ENCODE data around the gene TRIP12. TPM values are rescaled to one million over a fixed set of nuclear protein-coding genes. Genes with fewer than 3 reads are reported as not detected.
"Not testable (repeated sequence)": the region's sequence is repeated elsewhere in the genome, so short reads cannot be mapped to it uniquely, and the experiment has no call there.

Gene TRIP12
- total and polyA plus RNA-seq, 2 experiments from 2014 or later: 21.5 to 133 TPM

DNA sequence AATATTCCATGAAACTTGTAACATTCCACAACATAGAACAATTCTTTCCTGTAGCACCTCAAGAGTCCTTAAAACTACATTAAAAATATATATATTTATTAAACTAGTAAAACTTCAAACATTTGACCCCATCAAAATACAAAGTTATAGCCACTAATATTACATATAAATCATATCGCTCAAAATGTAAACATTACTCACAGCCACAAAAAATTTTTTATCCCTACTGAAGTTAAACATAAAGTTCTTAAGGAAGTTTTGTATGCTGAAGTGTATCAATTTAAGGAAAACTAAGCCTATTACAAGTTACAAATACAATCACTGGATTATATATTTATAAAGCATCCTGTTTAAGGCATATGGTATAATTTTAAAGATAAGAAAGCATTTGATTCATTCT, 127.2 kb downstream of the TRIP12 start:
- Mint-ChIP-seq H3K9me3 (no peaks in the 10 kb centered on the region), H3K4me1 (no peaks in the 10 kb centered on the region), H3K36me3 (ENCODE audit: low read depth) (peaks cover 68% of the 10 kb centered on the region), H3K27me3 (ENCODE audit: insufficient read depth, low read depth, poor library complexity) (peaks cover 2% of the 10 kb centered on the region), H3K27ac (no peak overlapping the region), H3K4me3 (no peak overlapping the region)
- H4K20me1 ChIP-seq (replicated peaks; ENCODE audit: insufficient read depth): no peaks in the 10 kb centered on the region
- H3K9me2 ChIP-seq (ENCODE audit: insufficient read depth): no peaks in the 10 kb centered on the region
- no peak overlapping the region for H3K27ac ChIP-seq (ENCODE audit: low read depth)
- ATAC-seq (no peak), DNase-seq (ENCODE audit: low spot score) (no peak)
- H3F3A ChIP-seq (replicated peaks; ENCODE audit: low read depth): no peaks in the 10 kb centered on the region
- H3K4me3 ChIP-seq: no peak overlapping the region
- H3K4me2 ChIP-seq: no peak overlapping the region
- peaks cover 39% of the 10 kb centered on the region; the same call in 1 of the 2 replicates for H3K36me3 ChIP-seq (ENCODE audit: insufficient read depth)
- H3K79me2 ChIP-seq (replicated peaks; ENCODE audit: insufficient read depth): no peaks in the 10 kb centered on the region
- no peak overlapping the region for H2AFZ ChIP-seq
- no peaks in the 10 kb centered on the region for H3K4me1 ChIP-seq (ENCODE audit: insufficient read depth)
- no peak for TF ChIP-seq ZNF331 (CRISPR knock-in tag; IDR thresholded peaks at IDR 0.05; ENCODE audit: low read depth)
- no peaks in the 10 kb centered on the region for H3K27me3 ChIP-seq (ENCODE audit: insufficient read depth)

DNA sequence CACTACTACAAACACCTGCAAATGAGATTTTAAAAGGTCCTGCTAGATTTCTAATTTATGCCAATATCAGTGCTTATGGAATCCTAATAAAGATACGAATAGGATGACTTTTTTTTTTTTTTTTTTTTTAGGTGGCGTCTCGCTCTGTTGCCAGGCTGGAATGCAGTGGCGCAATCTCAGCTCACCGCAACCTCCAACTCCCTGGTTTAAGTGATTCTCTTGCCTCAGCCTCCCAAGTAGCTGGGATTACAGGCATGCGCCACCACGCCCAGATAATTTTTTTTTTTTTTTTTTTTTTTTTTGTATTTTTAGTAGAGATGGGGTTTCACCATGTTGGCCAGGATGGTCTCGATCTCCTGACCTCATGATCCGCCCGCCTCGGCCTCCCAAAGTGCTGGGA, 135.5 kb downstream of the TRIP12 start:
- H3K4me3 Mint-ChIP-seq; H2AFZ ChIP-seq; H3K4me2 ChIP-seq; H3K9me2 ChIP-seq (ENCODE audit: insufficient read depth); H3K4me3 ChIP-seq; H3F3A ChIP-seq (replicated peaks; ENCODE audit: low read depth); H3K27me3 Mint-ChIP-seq (ENCODE audit: insufficient read depth, low read depth, poor library complexity); H3K79me2 ChIP-seq (replicated peaks; ENCODE audit: insufficient read depth); H3K27ac Mint-ChIP-seq; H3K4me1 ChIP-seq (ENCODE audit: insufficient read depth); H4K20me1 ChIP-seq (replicated peaks; ENCODE audit: insufficient read depth); H3K27ac ChIP-seq (ENCODE audit: low read depth); ATAC-seq; DNase-seq (ENCODE audit: low spot score); H3K27me3 ChIP-seq (ENCODE audit: insufficient read depth); H3K9me3 Mint-ChIP-seq: not testable (repeated sequence)
- Mint-ChIP-seq H3K4me1 (peaks cover 12% of the 10 kb centered on the region), H3K36me3 (ENCODE audit: low read depth) (peaks cover 48% of the 10 kb centered on the region)
- peaks cover 31% of the 10 kb centered on the region for H3K36me3 ChIP-seq (ENCODE audit: insufficient read depth)

DNA sequence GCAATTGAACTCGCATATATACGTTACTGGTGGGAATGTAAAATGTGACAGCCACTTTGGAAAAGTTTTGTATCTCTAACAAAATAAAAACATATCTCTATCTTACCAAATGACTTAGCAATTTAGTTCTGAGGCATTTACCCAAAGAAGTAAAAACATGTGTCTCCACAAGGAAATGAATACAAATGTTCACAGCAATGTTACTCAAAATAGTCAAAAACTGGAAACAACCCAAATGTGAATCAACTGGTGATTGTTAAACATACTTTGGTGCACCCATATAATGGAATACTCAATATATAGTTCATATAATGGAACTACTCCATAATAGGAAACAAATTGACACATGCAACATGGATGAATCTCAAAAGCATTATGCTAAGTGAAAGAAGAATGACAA, 137.0 kb downstream of the TRIP12 start:
- Histone ChIP-seq H3K36me3 (ENCODE audit: insufficient read depth) (peaks cover 21% of the 10 kb centered on the region), H3K27me3 (ENCODE audit: insufficient read depth) (no peaks in the 10 kb centered on the region), H3K4me2 (no peak overlapping the region), H2AFZ (no peak overlapping the region), H3K9me2 (ENCODE audit: insufficient read depth) (no peaks in the 10 kb centered on the region), H3K4me1 (ENCODE audit: insufficient read depth) (peaks cover 10% of the 10 kb centered on the region; the same call in 1 of the 2 replicates), H3K27ac (ENCODE audit: low read depth) (no peak overlapping the region), H3K4me3 (no peak overlapping the region), H4K20me1 (replicated peaks; ENCODE audit: insufficient read depth) (no peaks in the 10 kb centered on the region), H3F3A (replicated peaks; ENCODE audit: low read depth) (no peaks in the 10 kb centered on the region; the same call in 1 of the 2 replicates), H3K79me2 (replicated peaks; ENCODE audit: insufficient read depth) (no peaks in the 10 kb centered on the region)
- H3K4me3 Mint-ChIP-seq: no peak overlapping the region
- H3K27me3 Mint-ChIP-seq (ENCODE audit: insufficient read depth, low read depth, poor library complexity): no peaks in the 10 kb centered on the region
- H3K9me3 Mint-ChIP-seq: no peaks in the 10 kb centered on the region; the same call in 2 of the 3 replicates
- H3K27ac Mint-ChIP-seq: no peak overlapping the region
- peaks cover 26% of the 10 kb centered on the region for H3K4me1 Mint-ChIP-seq
- DNase-seq (ENCODE audit: low spot score) (no peak), ATAC-seq (no peak)
- H3K36me3 Mint-ChIP-seq (ENCODE audit: low read depth): peaks cover 49% of the 10 kb centered on the region
- TF ChIP-seq, protein P1, sequence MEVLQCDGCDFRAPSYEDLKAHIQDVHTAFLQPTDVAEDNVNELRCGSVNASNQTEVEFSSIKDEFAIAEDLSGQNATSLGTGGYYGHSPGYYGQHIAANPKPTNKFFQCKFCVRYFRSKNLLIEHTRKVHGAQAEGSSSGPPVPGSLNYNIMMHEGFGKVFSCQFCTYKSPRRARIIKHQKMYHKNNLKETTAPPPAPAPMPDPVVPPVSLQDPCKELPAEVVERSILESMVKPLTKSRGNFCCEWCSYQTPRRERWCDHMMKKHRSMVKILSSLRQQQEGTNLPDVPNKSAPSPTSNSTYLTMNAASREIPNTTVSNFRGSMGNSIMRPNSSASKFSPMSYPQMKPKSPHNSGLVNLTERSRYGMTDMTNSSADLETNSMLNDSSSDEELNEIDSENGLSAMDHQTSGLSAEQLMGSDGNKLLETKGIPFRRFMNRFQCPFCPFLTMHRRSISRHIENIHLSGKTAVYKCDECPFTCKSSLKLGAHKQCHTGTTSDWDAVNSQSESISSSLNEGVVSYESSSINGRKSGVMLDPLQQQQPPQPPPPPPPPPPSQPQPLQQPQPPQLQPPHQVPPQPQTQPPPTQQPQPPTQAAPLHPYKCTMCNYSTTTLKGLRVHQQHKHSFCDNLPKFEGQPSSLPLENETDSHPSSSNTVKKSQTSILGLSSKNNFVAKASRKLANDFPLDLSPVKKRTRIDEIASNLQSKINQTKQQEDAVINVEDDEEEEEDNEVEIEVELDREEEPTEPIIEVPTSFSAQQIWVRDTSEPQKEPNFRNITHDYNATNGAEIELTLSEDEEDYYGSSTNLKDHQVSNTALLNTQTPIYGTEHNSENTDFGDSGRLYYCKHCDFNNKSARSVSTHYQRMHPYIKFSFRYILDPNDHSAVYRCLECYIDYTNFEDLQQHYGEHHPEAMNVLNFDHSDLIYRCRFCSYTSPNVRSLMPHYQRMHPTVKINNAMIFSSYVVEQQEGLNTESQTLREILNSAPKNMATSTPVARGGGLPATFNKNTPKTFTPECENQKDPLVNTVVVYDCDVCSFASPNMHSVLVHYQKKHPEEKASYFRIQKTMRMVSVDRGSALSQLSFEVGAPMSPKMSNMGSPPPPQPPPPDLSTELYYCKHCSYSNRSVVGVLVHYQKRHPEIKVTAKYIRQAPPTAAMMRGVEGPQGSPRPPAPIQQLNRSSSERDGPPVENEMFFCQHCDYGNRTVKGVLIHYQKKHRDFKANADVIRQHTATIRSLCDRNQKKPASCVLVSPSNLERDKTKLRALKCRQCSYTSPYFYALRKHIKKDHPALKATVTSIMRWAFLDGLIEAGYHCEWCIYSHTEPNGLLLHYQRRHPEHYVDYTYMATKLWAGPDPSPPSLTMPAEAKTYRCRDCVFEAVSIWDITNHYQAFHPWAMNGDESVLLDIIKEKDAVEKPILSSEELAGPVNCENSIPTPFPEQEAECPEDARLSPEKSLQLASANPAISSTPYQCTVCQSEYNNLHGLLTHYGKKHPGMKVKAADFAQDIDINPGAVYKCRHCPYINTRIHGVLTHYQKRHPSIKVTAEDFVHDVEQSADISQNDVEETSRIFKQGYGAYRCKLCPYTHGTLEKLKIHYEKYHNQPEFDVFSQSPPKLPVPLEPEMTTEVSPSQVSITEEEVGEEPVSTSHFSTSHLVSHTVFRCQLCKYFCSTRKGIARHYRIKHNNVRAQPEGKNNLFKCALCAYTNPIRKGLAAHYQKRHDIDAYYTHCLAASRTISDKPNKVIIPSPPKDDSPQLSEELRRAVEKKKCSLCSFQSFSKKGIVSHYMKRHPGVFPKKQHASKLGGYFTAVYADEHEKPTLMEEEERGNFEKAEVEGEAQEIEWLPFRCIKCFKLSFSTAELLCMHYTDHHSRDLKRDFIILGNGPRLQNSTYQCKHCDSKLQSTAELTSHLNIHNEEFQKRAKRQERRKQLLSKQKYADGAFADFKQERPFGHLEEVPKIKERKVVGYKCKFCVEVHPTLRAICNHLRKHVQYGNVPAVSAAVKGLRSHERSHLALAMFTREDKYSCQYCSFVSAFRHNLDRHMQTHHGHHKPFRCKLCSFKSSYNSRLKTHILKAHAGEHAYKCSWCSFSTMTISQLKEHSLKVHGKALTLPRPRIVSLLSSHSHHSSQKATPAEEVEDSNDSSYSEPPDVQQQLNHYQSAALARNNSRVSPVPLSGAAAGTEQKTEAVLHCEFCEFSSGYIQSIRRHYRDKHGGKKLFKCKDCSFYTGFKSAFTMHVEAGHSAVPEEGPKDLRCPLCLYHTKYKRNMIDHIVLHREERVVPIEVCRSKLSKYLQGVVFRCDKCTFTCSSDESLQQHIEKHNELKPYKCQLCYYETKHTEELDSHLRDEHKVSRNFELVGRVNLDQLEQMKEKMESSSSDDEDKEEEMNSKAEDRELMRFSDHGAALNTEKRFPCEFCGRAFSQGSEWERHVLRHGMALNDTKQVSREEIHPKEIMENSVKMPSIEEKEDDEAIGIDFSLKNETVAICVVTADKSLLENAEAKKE (CRISPR knock-in tag; IDR thresholded peaks at IDR 0.05): no peak
- TF ChIP-seq, protein P2, sequence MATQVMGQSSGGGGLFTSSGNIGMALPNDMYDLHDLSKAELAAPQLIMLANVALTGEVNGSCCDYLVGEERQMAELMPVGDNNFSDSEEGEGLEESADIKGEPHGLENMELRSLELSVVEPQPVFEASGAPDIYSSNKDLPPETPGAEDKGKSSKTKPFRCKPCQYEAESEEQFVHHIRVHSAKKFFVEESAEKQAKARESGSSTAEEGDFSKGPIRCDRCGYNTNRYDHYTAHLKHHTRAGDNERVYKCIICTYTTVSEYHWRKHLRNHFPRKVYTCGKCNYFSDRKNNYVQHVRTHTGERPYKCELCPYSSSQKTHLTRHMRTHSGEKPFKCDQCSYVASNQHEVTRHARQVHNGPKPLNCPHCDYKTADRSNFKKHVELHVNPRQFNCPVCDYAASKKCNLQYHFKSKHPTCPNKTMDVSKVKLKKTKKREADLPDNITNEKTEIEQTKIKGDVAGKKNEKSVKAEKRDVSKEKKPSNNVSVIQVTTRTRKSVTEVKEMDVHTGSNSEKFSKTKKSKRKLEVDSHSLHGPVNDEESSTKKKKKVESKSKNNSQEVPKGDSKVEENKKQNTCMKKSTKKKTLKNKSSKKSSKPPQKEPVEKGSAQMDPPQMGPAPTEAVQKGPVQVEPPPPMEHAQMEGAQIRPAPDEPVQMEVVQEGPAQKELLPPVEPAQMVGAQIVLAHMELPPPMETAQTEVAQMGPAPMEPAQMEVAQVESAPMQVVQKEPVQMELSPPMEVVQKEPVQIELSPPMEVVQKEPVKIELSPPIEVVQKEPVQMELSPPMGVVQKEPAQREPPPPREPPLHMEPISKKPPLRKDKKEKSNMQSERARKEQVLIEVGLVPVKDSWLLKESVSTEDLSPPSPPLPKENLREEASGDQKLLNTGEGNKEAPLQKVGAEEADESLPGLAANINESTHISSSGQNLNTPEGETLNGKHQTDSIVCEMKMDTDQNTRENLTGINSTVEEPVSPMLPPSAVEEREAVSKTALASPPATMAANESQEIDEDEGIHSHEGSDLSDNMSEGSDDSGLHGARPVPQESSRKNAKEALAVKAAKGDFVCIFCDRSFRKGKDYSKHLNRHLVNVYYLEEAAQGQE (IDR thresholded peaks at IDR 0.05; ENCODE audit: unreplicated experiment): no peak
- TF ChIP-seq, protein P3, sequence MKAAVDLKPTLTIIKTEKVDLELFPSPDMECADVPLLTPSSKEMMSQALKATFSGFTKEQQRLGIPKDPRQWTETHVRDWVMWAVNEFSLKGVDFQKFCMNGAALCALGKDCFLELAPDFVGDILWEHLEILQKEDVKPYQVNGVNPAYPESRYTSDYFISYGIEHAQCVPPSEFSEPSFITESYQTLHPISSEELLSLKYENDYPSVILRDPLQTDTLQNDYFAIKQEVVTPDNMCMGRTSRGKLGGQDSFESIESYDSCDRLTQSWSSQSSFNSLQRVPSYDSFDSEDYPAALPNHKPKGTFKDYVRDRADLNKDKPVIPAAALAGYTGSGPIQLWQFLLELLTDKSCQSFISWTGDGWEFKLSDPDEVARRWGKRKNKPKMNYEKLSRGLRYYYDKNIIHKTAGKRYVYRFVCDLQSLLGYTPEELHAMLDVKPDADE (IDR thresholded peaks at IDR 0.05): no peak
- TF ChIP-seq ZNF114 (CRISPR knock-in tag; IDR thresholded peaks at IDR 0.05): no peak
- no peak for TF ChIP-seq EZH2 (IDR thresholded peaks at IDR 0.05; ENCODE audit: low read depth, unreplicated experiment)

Measured in GM23338 (cell line).